ENCODE measurements around the gene FIBP. TPM values are rescaled to one million over a fixed set of nuclear protein-coding genes. Genes with fewer than 3 reads are reported as not detected.

FIBP gene
- 47.1 TPM for total RNA-seq
- polyA plus RNA-seq (ENCODE audit: insufficient read depth in 1 of 8, insufficient read length in 8 of 8, low replicate concordance in 1 of 8): 10 to 100 TPM; 52.9 to 63.8 (median 60.7) TPM
- long read RNA-seq, donor 1, transcript FIBP-202 (10 exons, 1,248 nt): major isoform, 9 of 11 reads
- long read RNA-seq, donor 1, partial matches to known transcripts: 0 of 11 reads
- long read RNA-seq, donor 1, other reads (novel, unspliced or antisense): 0 of 11 reads
- long read RNA-seq, donor 2, partial matches to known transcripts: 0 of 1 reads
- long read RNA-seq, donor 2, other reads (novel, unspliced or antisense): 0 of 1 reads
- long read RNA-seq, donor 3, transcript FIBP-201 (10 exons, 1,261 nt): minor isoform, 8 of 32 reads
- long read RNA-seq, donor 3, transcript FIBP-202 (10 exons, 1,248 nt): major isoform, 20 of 32 reads
- long read RNA-seq, donor 3, partial matches to known transcripts: 0 of 32 reads
- long read RNA-seq, donor 3, other reads (novel, unspliced or antisense): 0 of 32 reads
- long read RNA-seq, donor 4, transcript FIBP-202 (10 exons, 1,248 nt): major isoform, 10 of 85 reads
- long read RNA-seq, donor 4, partial matches to known transcripts: 73 of 85 reads
- long read RNA-seq, donor 4, other reads (novel, unspliced or antisense): 0 of 85 reads
- long read RNA-seq, donor 5, transcript FIBP-202 (10 exons, 1,248 nt): major isoform, 34 of 59 reads
- long read RNA-seq, donor 5, transcript FIBP-201 (10 exons, 1,261 nt): minor isoform, 8 of 59 reads
- long read RNA-seq, donor 5, partial matches to known transcripts: 13 of 59 reads
- long read RNA-seq, donor 5, other reads (novel, unspliced or antisense): 0 of 59 reads
- long read RNA-seq, donor 6, transcript FIBP-201 (10 exons, 1,261 nt): minor isoform, 5 of 186 reads
- long read RNA-seq, donor 6, transcript FIBP-206 (3 exons, 1,378 nt): minor isoform, 5 of 186 reads
- long read RNA-seq, donor 6, transcript FIBP-202 (10 exons, 1,248 nt): major isoform, 27 of 186 reads
- long read RNA-seq, donor 6, partial matches to known transcripts: 148 of 186 reads
- long read RNA-seq, donor 6, other reads (novel, unspliced or antisense): 0 of 186 reads
- long read RNA-seq, donor 7, transcript FIBP-202 (10 exons, 1,248 nt): major isoform, 27 of 45 reads
- long read RNA-seq, donor 7, partial matches to known transcripts: 9 of 45 reads
- long read RNA-seq, donor 7, other reads (novel, unspliced or antisense): 0 of 45 reads
- long read RNA-seq, donor 8, transcript FIBP-202 (10 exons, 1,248 nt): major isoform, 9 of 15 reads
- long read RNA-seq, donor 8, partial matches to known transcripts: 0 of 15 reads
- long read RNA-seq, donor 8, other reads (novel, unspliced or antisense): 0 of 15 reads
- long read RNA-seq, donor 9, transcript FIBP-202 (10 exons, 1,248 nt): major isoform, 9 of 19 reads
- long read RNA-seq, donor 9, partial matches to known transcripts: 8 of 19 reads
- long read RNA-seq, donor 9, other reads (novel, unspliced or antisense): 0 of 19 reads
- long read RNA-seq, donor 10, transcript FIBP-202 (10 exons, 1,248 nt): major isoform, 18 of 29 reads
- long read RNA-seq, donor 10, transcript FIBP-206 (3 exons, 1,378 nt): minor isoform, 5 of 29 reads
- long read RNA-seq, donor 10, partial matches to known transcripts: 0 of 29 reads
- long read RNA-seq, donor 10, other reads (novel, unspliced or antisense): 0 of 29 reads
- long read RNA-seq, donor 11, transcript FIBP-202 (10 exons, 1,248 nt): major isoform, 12 of 106 reads
- long read RNA-seq, donor 11, partial matches to known transcripts: 87 of 106 reads
- long read RNA-seq, donor 11, other reads (novel, unspliced or antisense): 0 of 106 reads

DNA sequence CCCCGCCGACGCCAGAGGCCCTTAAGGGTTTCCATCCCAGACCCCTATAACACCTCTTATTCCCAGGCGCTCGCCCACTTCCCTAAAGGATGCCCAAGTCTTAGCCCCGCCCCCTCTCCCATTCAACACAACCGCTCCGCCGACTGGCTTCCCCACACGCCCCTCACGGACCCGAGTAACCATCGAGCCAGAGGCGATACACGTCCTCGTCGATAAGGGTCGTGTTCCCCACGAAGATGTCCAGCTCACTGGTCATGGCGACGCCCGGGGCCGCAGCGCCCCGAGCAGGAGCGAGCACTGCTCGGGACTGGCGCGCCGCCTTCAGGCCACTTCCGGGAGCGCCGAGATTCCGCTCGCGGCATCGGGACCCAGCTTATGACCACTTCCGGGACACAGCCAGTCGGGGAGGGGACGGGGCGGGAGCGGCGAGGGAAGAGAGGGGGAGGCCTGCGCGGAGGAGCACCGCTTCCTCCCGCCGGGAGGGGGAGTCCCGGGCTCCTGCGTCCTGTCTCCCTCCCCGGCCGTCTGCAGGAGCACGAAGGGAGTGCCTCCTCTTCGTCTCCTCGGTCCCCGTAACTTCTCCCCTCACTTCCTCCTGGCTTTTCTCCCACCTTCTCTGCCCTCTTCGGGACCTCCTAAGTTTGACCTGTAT is at the start of gene FIBP:
TSS of gene FIBP (minus strand) at position 309 of the 652 bp plus-strand sequence. CDS start at position 256, 53 bp downstream.
- H3K27ac ChIP-seq (ENCODE audit: low read length): peak within 1 kb of the TSS; percentile 99
- peak within 1 kb of the TSS; percentile 89 for H3K4me3 ChIP-seq (ENCODE audit: low read length)
- peaks cover 4% of the 10 kb centered on the region for H3K27me3 ChIP-seq (ENCODE audit: control insufficient read depth, insufficient read depth, low read length)
- H3K36me3 ChIP-seq (ENCODE audit: control insufficient read depth, insufficient read depth, low read length): peaks cover 36% of the 10 kb centered on the region
- no peaks in the 10 kb centered on the region for H3K9me3 ChIP-seq (replicated peaks; ENCODE audit: control insufficient read depth, low read depth, low read length)
- WGBS (ENCODE audit: insufficient coverage): 0% methylated on average over 51 of the region's 57 CpGs
- H3K4me1 ChIP-seq (ENCODE audit: control insufficient read depth, insufficient read depth, low read length): peaks cover 54% of the 10 kb centered on the region
- peak; percentile 99 for DNase-seq

DNA sequence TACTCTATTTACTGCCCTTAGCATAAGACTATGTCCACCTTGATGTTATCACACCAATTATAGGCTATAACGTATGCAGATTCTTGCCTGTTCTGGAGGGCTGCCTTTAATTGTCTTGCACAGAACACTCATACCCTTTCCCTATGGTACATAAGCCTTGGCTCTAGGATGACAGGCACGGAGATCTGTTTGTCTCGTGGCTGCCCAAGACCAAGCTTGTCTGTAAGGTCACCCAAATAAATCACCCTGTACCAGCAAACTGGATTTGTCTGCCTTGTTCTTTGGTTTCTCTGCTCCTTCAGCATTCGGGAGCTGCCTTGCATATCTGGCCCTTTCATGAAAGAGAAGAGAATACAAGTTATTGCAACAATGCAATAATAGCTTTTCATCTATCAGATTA is 49.5 kb upstream of the FIBP start:
- Histone ChIP-seq H3K4me3 (ENCODE audit: low read length) (no peak overlapping the region), H3K27me3 (ENCODE audit: control insufficient read depth, insufficient read depth, low read length) (peaks cover 6% of the 10 kb centered on the region), H3K27ac (ENCODE audit: low read length) (no peak overlapping the region), H3K9me3 (replicated peaks; ENCODE audit: control insufficient read depth, low read depth, low read length) (no peaks in the 10 kb centered on the region), H3K4me1 (ENCODE audit: control insufficient read depth, insufficient read depth, low read length) (no peaks in the 10 kb centered on the region), H3K36me3 (ENCODE audit: control insufficient read depth, insufficient read depth, low read length) (no peaks in the 10 kb centered on the region)
- 71% methylated on average over 2 of the region's 4 CpGs for WGBS (ENCODE audit: insufficient coverage)
- no peak for DNase-seq

DNA sequence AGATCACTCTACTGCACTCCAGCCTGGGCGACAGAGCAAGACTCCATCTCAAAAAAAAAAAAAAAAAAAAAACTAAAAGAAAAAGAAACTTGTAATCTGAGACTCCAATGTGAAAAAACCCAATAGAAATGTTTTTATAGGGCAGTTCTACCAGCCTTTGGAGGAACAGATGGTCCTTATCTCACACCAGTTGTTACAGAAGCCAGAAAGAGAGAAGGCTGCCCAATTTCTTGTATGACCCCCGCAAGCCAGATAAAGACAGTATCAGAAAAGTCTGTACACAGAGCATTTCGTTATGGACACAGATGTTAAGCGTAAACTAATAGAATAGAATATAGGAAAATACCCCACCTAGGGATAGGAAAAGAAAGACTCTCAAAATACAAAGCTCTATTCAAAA is 45.7 kb upstream of the FIBP start:
- Histone ChIP-seq H3K36me3 (ENCODE audit: control insufficient read depth, insufficient read depth, low read length) (no peaks in the 10 kb centered on the region), H3K4me1 (ENCODE audit: control insufficient read depth, insufficient read depth, low read length) (no peaks in the 10 kb centered on the region), H3K4me3 (ENCODE audit: low read length) (no peak overlapping the region), H3K27ac (ENCODE audit: low read length) (no peak overlapping the region), H3K27me3 (ENCODE audit: control insufficient read depth, insufficient read depth, low read length) (no peaks in the 10 kb centered on the region), H3K9me3 (replicated peaks; ENCODE audit: control insufficient read depth, low read depth, low read length) (no peaks in the 10 kb centered on the region)
- DNase-seq: no peak
- WGBS (ENCODE audit: insufficient coverage): no CpG with 5 or more reads among the region's 4 CpGs

DNA sequence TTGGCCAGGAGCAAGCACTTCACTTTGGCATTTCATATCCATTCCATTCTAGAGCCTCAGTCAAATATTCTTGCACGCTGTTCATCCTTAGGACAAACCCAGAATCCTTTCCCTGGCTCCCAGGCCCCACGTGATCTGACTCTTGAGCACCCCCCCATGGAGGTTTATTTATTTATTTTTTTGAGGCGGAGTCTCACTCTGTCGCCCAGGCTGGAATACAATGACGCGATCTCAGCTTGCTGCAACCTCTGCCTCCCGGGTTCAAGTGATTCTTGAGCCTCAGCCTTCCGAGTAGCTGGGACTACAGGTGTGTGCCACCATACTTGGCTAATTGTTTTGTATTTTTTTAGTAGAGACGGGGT is 44.3 kb upstream of the FIBP start:
- 44% methylated on average over 7 of the region's 9 CpGs for WGBS (ENCODE audit: insufficient coverage)
- no peaks in the 10 kb centered on the region for H3K9me3 ChIP-seq (replicated peaks; ENCODE audit: control insufficient read depth, low read depth, low read length)
- no peaks in the 10 kb centered on the region for H3K4me1 ChIP-seq (ENCODE audit: control insufficient read depth, insufficient read depth, low read length)
- no peaks in the 10 kb centered on the region for H3K36me3 ChIP-seq (ENCODE audit: control insufficient read depth, insufficient read depth, low read length)
- no peak for DNase-seq
- H3K27me3 ChIP-seq (ENCODE audit: control insufficient read depth, insufficient read depth, low read length): no peaks in the 10 kb centered on the region
- no peak overlapping the region for H3K4me3 ChIP-seq (ENCODE audit: low read length)
- no peak overlapping the region for H3K27ac ChIP-seq (ENCODE audit: low read length)

DNA sequence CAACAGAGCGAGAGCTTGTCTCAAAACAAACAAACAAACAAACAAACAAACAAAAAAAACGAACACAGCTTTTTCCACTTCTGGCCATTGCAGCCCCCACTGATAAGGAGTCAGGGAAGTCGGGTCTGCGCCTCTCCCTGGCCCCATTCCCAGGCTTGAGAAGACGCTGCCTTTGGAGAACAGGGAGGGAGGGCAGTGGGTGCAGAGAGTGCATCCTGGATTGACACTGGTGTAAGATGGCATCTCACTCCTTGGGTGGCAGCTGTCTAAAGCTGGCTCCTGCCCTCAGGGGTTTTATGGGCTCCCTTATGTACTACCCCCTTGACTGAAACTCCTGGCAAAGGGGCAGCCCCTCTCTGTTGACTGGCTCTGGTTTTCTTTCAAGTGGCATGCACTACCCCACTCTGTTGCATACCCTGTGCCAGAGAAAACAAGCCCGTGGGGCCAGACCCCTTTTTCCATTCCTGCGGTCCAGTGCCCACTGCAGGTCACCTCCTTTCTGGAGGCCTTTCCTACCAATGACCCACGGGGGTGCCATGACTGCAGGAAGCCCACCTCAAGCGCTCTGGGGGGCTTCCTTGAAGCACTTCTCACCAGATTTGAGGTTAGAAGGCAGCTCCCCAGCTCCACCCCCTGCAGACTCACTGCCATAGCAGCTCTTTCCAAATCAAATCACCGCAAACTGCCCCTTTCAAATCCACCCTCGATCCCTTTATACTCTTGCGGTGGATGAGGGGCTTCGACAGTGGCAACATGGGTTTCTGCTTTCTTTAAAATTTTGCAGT is 43.7 kb upstream of the FIBP start:
- no peaks in the 10 kb centered on the region for H3K27me3 ChIP-seq (ENCODE audit: control insufficient read depth, insufficient read depth, low read length)
- no peak overlapping the region for H3K27ac ChIP-seq (ENCODE audit: low read length)
- H3K4me1 ChIP-seq (ENCODE audit: control insufficient read depth, insufficient read depth, low read length): no peaks in the 10 kb centered on the region
- WGBS (ENCODE audit: insufficient coverage): 60% methylated on average over 9 of the region's 13 CpGs
- DNase-seq: no peak
- no peaks in the 10 kb centered on the region for H3K36me3 ChIP-seq (ENCODE audit: control insufficient read depth, insufficient read depth, low read length)
- no peak overlapping the region for H3K4me3 ChIP-seq (ENCODE audit: low read length)
- no peaks in the 10 kb centered on the region for H3K9me3 ChIP-seq (replicated peaks; ENCODE audit: control insufficient read depth, low read depth, low read length)

DNA sequence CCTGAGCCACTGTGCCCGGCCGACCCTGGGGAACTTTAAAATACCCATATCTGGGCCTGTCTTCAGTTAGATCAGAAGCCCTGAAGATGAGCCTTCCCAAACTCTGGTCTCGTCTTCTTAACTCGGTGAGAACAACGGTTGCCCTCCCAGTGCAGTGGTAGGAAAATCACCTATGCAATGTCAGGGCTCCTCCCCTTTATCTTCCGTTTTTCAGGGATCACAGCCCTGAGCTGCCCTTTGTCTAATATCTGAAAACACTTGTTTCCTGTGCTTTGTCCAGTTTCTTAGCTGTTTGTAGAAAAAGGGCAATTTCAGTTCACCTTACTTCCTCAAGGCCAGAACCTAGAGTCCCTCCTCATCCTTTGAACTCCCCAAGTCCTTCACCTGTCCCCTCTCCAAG is 40.4 kb upstream of the FIBP start:
- no peak for DNase-seq
- no peaks in the 10 kb centered on the region for H3K36me3 ChIP-seq (ENCODE audit: control insufficient read depth, insufficient read depth, low read length)
- 80% methylated on average over 4 of the region's 6 CpGs for WGBS (ENCODE audit: insufficient coverage)
- no peak overlapping the region for H3K27ac ChIP-seq (ENCODE audit: low read length)
- H3K9me3 ChIP-seq (replicated peaks; ENCODE audit: control insufficient read depth, low read depth, low read length): no peaks in the 10 kb centered on the region
- H3K4me1 ChIP-seq (ENCODE audit: control insufficient read depth, insufficient read depth, low read length): no peaks in the 10 kb centered on the region
- H3K27me3 ChIP-seq (ENCODE audit: control insufficient read depth, insufficient read depth, low read length): no peaks in the 10 kb centered on the region
- no peak overlapping the region for H3K4me3 ChIP-seq (ENCODE audit: low read length)

DNA sequence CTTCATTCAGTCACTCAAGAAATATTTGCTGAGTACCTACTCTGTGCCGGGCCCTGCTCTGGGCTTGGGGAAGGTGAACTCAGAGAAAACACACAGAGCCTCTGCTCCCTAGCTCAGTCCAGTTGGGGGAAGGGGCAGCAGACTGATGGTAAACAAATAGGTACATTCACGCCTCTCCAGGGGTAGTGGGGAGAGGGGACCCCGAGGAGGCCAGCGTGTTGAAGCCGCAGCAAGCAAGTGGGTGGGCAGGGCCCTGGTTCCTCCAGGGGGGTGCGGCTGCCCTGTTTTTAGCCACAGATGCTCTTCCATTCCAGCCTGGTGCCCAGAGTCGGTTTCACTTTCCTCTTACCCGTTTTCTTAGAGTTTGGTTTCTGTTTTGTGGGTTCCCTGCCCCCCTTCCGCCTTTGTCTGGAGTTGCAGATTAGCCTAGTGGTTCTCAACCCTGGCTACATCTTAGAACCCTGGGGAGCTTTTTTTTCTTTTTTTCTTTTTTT is 39.7 kb upstream of the FIBP start:
- H3K36me3 ChIP-seq (ENCODE audit: control insufficient read depth, insufficient read depth, low read length): peaks cover 5% of the 10 kb centered on the region
- 71% methylated on average over 1 of the region's 9 CpGs for WGBS (ENCODE audit: insufficient coverage)
- H3K27me3 ChIP-seq (ENCODE audit: control insufficient read depth, insufficient read depth, low read length): no peaks in the 10 kb centered on the region
- H3K27ac ChIP-seq (ENCODE audit: low read length): peak overlapping the region; percentile 0
- peak; percentile 46 for DNase-seq
- H3K4me3 ChIP-seq (ENCODE audit: low read length): no peak overlapping the region
- no peaks in the 10 kb centered on the region for H3K9me3 ChIP-seq (replicated peaks; ENCODE audit: control insufficient read depth, low read depth, low read length)
- no peaks in the 10 kb centered on the region for H3K4me1 ChIP-seq (ENCODE audit: control insufficient read depth, insufficient read depth, low read length)

DNA sequence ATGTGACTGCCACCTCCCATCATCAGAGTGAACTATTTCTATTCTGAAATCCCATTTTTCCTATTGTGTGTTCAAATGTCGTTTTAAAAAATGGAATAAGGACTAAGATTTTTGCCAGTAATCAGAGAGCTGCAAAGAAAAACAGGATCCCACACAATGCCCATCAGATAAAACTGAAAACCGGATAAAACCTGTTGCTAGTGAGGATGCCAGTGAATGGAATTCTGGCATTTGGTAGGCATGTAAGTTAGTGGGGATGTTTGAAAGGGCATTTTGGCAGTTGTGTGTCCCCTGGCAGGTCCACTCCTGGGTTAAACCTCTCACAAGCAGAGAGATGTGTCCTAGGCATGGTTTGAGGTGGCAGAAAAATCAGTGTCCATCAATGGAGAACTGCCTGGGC is 37.1 kb upstream of the FIBP start:
- Histone ChIP-seq H3K9me3 (replicated peaks; ENCODE audit: control insufficient read depth, low read depth, low read length) (no peaks in the 10 kb centered on the region), H3K4me3 (ENCODE audit: low read length) (no peak overlapping the region), H3K27me3 (ENCODE audit: control insufficient read depth, insufficient read depth, low read length) (no peaks in the 10 kb centered on the region), H3K4me1 (ENCODE audit: control insufficient read depth, insufficient read depth, low read length) (peaks cover 7% of the 10 kb centered on the region), H3K27ac (ENCODE audit: low read length) (no peak overlapping the region), H3K36me3 (ENCODE audit: control insufficient read depth, insufficient read depth, low read length) (peaks cover 23% of the 10 kb centered on the region)
- WGBS (ENCODE audit: insufficient coverage): no CpG with 5 or more reads among the region's 2 CpGs
- DNase-seq: no peak
